Stimulated activated CD4-positive, alpha-beta T cell treated with anti-CD3 and anti-CD28 coated beads, Interleukin-15, amount 100 ng/mL, for 1 hour (primary cell): ENCODE data around the gene SLC12A9.
"Not testable (repeated sequence)": the region's sequence is repeated elsewhere in the genome, so short reads cannot be mapped to it uniquely, and the experiment has no call there.

Source experiments
- DNase-seq, 2 donors: peaks; one replicate each; pipeline ENCODE4 v3.0.0-alpha.2; 2020; ENCODE audit warnings: low read depth in 1 of 2, low spot score in 1 of 2

SLC12A9 gene

GRCh38 chr7:100852048-100852872, at the start of gene SLC12A9:
Gene SLC12A9 (plus strand): TSS chr7:100852713. CDS start chr7:100854198, 1,485 bp downstream.
- DNase-seq: peak; percentile 63 to 81

- no peak for DNase-seq
Observed at GRCh38 chr7:100802951-100803350, 49.6 kb upstream of the SLC12A9 start.

- DNase-seq: no peak
Observed at GRCh38 chr7:100803398-100804161, 48.9 kb upstream of the SLC12A9 start.

- no peak for DNase-seq
Observed at GRCh38 chr7:100804681-100805431, 47.7 kb upstream of the SLC12A9 start.

- DNase-seq: no peak
Observed at GRCh38 chr7:100806276-100806675, 46.2 kb upstream of the SLC12A9 start.

GRCh38 chr7:100806883-100807282, 45.6 kb upstream of the SLC12A9 start:
- DNase-seq: not testable (repeated sequence)

GRCh38 chr7:100808354-100808875, 44.1 kb upstream of the SLC12A9 start:
- DNase-seq: no peak

- DNase-seq: no peak
Observed at GRCh38 chr7:100811480-100811879, 41.0 kb upstream of the SLC12A9 start.

GRCh38 chr7:100812729-100813128, 39.8 kb upstream of the SLC12A9 start:
- DNase-seq: no peak

GRCh38 chr7:100816515-100816914, 36.0 kb upstream of the SLC12A9 start:
- not testable (repeated sequence) for DNase-seq

GRCh38 chr7:100817097-100817496, 35.4 kb upstream of the SLC12A9 start:
- no peak for DNase-seq

- DNase-seq: no peak
Observed at GRCh38 chr7:100818366-100818765, 34.1 kb upstream of the SLC12A9 start.

- no peak for DNase-seq
Observed at GRCh38 chr7:100818825-100819224, 33.7 kb upstream of the SLC12A9 start.

- DNase-seq: no peak
Observed at GRCh38 chr7:100819586-100819985, 32.9 kb upstream of the SLC12A9 start.

GRCh38 chr7:100822236-100823139, 30.0 kb upstream of the SLC12A9 start:
- DNase-seq: no peak

GRCh38 chr7:100823140-100823525, 29.4 kb upstream of the SLC12A9 start:
- DNase-seq: no peak

GRCh38 chr7:100823534-100823933, 29.0 kb upstream of the SLC12A9 start:
- no peak for DNase-seq

GRCh38 chr7:100824499-100825214, 27.9 kb upstream of the SLC12A9 start:
- DNase-seq: no peak

GRCh38 chr7:100825215-100825671, 27.3 kb upstream of the SLC12A9 start:
- DNase-seq: no peak
